ENCODE measurements around the gene SON.
"Not testable (repeated sequence)": the region's sequence is repeated elsewhere in the genome, so short reads cannot be mapped to it uniquely, and the experiment has no call there.

SON gene

DNA sequence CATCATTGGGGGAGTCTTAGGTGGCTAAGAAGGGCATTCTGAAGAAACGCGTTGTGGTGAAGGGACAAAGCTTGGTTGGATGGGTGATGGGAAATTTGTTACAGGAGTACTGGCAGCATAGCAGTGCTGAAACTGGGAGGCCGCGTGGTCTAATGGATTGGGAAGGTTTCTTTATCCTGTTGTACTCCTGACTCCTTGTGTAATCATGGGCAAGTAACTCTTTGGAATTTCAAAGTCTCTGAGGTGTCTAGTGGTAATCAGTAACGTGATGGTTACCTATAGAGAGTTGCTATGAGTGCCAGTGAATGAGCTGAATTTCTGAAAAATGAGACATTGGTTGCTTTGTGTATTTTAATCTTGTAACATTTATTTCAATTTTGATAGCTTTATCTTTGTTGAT lies 27.2 kb downstream of the SON start:
- DNase-seq (ENCODE audit: low read depth in 2 of 2) = no peak

DNA sequence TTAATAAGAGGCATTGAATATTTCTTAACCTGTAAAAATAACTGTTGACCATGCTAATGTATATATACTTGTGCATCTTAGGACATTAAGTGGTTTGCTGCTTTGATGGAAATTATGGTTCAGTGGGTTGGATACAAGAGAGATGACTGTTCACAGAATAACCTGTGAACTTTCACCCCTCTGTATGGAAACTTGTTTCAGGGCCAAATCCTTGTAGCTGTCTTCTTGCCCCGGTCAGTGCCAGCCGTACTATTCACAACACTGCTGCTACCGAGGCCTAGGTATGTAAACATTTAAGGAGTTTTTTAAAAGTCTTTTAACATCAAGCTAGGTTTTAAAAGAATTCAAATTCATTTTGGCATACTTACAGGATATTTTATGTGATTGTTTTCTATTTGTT lies 29.5 kb downstream of the SON start:
- no peak for DNase-seq (ENCODE audit: low read depth in 2 of 2)

DNA sequence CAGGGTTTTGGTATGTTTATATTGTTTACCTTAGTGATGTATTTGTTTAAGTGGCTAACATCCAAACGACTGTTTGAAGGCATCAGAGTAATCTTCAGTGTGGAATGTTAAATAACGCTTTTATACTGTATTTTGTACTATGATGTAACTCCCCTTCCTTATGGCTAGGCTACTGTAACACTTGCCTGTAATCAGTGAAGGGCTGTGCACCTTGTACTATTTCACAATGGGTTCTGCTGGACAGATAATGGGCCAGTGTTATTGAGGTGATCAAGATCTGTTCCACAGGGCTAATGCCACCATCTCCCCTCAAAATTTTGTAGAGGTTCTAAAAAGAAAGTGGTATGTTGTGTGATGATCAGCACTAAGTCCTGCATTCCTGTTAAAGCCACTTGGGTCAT lies 33.9 kb downstream of the SON start:
- not testable (repeated sequence) for DNase-seq (ENCODE audit: low read depth in 2 of 2)

DNA sequence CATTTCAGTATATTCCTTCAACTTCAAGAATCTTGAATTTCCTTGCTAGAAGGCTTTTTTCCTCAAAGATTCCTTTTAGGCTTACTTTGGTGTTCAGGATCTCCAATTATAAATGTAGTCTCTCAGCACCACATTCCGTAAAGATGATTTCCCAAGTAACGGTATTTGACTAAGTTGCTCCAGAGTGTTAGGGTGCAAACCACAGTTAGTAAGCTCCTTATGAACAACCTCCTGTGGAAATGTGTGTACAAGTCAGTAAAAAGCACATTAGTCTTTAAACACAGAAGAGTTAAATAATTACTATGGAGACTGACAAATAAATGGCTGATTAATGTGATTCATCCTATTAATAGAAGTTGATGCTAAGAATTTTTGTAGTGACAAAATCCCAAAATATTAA lies 35.4 kb downstream of the SON start:
- DNase-seq (ENCODE audit: low read depth in 2 of 2) = no peak

DNA sequence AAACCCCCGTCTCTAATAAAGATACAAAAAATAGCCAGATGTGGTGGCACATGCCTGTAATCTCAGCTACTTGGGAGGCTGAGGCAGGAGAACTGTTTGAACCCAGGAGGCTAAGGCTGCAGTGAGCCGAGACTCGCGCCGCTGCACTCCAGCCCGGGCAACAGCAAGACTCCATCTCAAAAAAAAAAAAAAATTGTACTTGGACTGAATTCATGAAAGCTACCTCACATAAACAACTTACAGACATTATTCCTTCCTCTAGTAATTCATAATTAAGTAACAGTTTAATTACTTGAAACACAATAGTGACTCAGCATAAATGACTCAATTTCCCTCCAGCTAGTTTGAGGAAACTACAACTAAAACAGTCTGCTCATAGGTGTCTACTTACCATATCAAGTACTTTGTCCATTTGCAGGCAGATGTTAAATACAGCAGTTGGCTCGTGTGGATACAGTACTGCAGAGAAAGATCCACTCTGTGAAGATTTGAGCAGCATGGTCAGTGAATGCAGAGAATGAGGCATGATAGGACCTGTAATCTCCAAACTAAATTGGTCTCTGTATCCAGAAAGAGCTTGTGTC lies 36.2 kb downstream of the SON start:
- no peak for DNase-seq (ENCODE audit: low read depth in 2 of 2)

DNA sequence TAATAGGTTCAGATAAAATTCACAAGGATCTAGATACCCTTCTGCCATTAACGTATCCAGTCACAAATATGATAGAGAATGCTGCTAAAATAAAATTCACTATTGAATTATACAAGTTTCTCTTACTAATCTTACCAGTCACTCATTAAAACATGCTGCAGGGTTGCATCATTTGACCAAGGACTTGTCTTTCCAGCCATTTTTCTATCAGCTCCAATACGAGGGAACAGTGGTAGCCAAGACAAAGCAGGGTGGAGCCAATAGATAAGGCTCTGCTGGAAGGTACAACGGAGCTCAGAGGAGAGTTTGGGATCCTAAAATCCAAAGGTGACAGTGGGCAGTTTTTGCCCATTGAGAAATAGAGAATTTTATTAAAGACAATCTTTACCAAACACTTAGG lies 41.6 kb downstream of the SON start:
- no peak for DNase-seq (ENCODE audit: low read depth in 2 of 2)

DNA sequence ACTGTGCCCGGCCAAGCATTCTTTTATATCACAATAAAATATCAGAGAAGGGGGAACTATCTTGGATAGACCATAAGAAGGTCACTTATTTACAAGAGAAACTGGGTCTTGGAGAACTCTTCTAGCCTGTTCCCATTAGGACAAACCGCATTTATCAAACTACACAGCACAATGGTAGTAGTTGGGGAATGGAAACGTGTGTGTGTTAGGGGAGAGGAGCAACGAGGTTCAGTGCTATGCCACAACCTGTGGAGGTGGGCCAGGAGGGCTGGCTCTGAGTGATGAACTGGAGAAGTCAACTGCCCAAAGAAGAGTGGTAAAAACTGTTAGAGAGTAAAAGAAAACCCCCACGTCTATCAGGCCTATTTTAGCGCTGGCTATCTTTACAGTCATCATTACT lies 44.1 kb downstream of the SON start:
- no peak for DNase-seq (ENCODE audit: low read depth in 2 of 2)

DNA sequence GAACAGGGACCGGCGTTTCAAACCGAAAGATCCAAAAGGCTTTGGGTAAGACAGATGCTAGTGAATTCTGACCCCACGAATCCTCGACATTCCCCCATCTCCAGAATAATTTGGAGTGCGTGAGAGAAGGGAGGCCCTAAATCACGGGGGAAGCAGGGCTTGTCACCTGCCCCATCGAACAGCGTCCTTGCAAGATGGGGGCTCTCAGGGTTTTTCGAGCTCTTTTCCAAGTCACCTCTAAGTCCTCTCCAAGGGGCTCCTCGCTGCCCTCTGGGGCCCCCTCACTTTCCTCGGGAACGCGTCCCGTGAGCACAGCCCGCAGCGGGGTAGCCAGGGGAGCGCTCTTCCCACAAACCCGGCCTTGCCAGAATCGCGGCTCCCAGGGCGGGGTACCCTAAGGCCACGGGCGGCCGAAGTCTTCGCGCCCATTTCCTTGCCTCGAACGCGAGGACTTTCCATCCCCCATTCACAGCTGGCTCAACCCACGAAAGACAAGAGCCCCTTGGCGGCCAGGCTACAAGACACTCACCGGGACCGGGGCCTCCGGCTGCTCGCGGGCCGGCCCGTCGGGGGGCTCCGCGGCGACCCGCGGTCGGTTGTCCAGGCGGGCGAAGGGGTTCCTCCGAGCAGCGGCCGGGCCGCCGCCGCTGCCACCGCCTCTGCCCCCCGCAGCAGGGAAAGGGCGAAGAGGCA lies 45.1 kb downstream of the SON start:
- DNase-seq (ENCODE audit: low read depth in 2 of 2) = no peak

DNA sequence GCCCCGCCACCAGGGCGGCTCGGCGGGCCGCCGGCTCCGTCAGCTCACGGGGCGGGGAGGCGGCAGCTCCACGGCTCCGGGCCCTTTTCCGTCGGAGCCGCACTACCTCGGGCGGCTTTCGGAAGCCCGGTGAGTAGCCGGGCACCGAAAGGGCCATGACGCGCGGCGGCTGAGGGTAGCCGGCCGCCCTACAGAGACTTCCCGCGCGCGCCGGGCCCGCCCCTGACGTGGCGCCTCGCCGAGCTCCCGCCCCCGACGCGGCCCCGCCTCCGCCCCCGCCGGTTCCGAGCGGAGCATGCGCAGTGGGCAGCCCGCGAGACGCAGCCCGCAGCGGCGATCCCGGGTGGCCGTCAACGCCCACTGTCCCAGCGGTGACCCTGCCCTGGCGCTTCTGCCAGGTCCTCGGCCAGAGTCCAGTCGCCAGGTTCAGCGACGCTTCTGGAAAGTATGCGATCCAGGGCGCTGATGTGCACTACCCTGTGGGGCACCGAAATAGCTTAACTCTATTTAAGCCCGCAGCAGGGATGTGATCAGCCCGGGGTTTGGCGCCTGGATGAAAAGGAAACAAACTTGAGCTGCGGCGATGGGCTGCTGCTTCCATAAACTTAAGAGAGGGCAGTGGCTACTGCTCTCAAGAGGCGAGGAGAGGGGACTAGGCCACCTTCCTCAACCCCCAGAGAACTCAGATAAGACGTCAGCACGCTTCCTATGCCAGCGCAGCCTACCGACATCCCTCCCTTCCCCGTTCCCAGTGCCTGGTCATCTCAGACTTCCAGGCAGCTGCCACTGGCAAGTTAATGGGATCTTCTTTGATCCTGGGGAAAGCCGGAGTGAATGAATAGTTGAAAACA lies 45.9 kb downstream of the SON start, which contains the start of gene DONSON:
Gene DONSON (minus strand): TSS at position 200 of the 851 bp plus-strand sequence. CDS start 43 bp downstream, at position 157.
- DNase-seq (ENCODE audit: low read depth in 2 of 2) = peak; percentile 71 to 73

DNA sequence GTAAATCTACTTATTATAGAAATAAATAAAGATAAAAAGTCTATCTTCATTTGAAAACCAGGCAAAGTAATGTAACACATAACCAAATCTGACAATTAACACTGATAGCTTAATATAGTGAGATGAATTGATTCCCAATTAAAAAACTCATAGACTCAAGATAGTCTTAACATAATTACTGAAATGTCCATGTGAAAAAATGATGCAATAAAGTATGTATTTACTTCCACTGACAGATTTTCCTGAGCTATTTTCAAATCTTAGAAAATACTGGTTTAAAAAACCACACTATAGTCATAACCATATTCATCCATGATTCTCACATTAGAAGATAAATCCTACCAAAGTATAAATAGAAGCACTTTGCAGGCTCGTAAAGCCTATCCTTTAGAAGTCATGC lies 55.2 kb downstream of the SON start:
- DNase-seq (ENCODE audit: low read depth in 2 of 2) = no peak

DNA sequence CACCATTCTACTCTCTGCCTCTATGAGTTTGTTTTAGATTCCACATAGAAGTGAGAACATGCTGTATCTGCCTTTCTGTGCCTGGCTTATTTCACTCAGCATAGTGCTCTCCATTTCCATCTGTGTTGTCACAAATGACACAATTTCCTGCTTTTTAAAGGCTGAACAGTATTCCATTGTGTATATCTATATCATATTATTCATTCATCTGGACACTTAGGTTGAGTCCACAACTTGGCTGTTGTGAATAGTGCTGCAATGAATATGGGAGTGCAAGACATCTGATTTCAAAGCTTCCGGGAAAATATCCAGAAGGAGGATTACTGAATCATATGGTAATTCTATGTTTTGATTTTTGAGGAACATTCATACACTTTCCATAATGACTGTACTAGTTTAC lies 65.7 kb downstream of the SON start:
- DNase-seq (ENCODE audit: low read depth in 2 of 2) = no peak

DNA sequence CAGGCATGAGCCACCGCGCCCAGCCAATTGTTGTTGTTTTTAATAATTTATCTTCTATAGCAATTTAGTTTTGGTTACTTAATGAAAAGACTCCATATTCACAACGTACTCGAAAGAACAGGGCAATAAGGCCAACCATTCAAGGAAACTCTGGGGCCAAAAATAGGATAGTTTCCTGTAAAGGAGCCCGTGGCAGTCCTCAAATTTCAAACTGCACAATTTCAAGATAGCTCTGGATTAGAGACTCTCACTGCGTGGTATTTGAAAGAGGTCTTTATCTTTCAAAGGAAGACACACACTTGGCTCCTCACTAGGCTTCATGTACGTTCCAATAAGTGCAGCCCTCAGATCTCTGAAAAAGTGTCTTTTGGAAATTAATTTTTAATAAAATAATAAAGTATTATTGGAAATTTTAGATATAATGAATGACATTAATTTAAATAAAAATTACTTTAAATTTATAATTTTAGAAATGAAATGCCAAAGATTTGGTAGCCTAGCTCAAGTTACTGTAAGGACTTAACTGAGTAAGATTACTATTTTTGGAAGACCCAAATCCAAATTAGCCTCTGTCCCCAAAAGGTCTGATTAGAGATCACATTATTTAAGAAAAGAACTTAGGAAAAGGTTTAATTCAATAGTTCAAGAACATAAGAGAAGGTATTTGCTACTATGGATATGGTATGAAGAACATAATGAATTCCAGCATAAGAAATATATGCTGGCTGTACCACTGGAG lies 68.3 kb downstream of the SON start:
- no peak for DNase-seq (ENCODE audit: low read depth in 2 of 2)

DNA sequence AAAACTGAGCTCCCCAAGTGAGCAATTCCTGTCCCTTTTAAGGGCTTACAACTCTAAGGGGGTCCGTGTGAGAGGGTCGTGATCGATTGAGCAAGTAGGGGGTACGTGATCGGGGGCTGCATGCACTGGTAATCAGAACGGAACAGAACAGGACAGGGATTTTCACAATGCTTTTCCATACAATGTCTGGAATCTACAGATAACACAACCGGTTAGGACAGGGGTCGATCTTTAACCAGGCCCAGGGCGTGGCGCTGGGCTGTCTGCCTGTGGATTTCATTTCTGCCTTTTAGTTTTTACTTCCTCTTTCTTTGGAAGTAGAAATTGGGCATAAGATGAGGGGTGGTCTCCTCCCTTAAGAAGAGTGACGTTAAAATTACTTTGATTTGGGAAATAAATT lies 74.7 kb downstream of the SON start:
- DNase-seq (ENCODE audit: low read depth in 2 of 2) = not testable (repeated sequence)

DNA sequence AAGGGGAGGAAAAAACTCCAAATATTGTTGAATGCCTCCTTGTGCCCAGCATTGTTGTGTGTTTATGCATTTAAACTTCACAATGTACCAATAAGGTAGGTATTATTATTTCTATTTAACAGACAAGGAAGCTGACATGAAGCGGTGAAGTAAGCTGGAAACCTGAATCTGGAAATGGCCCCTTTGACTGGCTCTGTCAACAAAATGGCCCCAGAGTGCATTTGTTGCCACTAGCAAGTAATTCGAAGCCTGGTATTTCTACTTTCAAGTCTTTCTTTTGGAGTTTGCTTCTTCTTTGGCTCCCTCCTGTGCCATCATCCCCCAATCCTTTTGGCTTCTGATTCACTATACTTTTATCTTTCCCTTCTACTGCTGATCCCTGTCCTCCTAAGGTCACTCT lies 75.6 kb downstream of the SON start:
- DNase-seq (ENCODE audit: low read depth in 2 of 2) = no peak

DNA sequence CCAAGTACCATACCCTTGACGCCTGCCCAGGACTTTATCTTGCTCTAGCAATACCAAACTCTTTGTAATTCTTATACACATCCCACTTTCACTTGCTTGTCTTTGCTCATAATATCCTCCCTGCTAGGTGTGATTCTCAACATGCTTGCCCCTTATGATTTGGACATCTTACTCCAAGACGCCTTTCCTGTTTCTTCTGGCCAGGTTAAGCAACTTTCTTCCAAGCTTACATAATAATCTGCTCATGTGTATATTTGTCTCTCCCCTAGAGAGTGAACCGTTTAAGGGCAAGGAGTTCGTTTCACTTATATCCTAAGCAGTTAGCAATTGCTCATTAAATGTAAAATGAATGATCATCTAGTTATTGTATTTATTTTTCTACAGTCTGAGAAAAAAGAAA lies 76.9 kb downstream of the SON start:
- no peak for DNase-seq (ENCODE audit: low read depth in 2 of 2)

DNA sequence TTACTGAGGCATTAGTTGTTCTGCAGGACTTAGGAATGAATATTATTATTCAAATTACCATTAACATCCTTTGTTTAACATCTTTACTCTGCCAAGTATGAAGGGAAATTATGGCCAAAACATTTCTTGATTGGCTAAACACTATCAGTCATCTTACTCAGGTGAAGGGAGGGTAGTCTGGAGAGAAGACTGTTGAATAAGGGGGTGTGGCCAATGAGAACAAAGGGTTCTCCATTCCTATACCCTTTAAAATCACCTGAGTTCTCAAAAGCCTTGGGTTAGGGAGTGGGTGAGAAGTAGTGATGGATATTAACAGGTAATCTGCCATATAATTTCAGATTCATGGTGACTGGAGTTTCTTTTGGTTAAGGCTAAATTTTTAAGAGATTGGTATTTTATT lies 79.4 kb downstream of the SON start:
- DNase-seq (ENCODE audit: low read depth in 2 of 2) = no peak

DNA sequence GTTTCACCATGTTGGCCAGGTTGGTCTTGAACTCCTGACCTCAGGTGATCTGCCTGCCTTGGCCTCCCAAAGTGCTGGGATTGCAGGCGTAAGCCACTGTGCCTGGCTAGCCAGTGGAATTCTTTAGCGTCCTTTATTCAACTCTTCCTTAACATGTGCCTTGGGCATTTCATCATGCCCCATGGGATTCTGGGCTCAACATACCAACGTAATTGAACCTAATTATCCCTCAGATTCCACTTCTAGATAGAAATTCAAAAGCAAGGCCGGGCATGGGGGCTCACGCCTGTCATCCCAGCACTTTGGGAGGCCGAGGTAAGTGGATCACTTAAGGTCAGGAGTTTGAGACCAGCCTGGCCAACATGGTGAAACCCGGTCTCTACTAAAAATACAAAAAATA lies 83.3 kb downstream of the SON start:
- DNase-seq (ENCODE audit: low read depth in 2 of 2) = not testable (repeated sequence)

Measured in stimulated activated CD4-positive, alpha-beta T cell treated with anti-CD3 and anti-CD28 coated beads, Interleukin-1b, Interleukin-23, amount 100 ng/mL, for 1 hour (primary cell).